Measurements from ENCODE around the gene NYAP2. TPM values are rescaled to one million over a fixed set of nuclear protein-coding genes. Genes with fewer than 3 reads are reported as not detected.

NYAP2 gene
- total RNA-seq, 4 donors from 2014 or later = 0.13 to 0.47 TPM; not detected in 2

DNA sequence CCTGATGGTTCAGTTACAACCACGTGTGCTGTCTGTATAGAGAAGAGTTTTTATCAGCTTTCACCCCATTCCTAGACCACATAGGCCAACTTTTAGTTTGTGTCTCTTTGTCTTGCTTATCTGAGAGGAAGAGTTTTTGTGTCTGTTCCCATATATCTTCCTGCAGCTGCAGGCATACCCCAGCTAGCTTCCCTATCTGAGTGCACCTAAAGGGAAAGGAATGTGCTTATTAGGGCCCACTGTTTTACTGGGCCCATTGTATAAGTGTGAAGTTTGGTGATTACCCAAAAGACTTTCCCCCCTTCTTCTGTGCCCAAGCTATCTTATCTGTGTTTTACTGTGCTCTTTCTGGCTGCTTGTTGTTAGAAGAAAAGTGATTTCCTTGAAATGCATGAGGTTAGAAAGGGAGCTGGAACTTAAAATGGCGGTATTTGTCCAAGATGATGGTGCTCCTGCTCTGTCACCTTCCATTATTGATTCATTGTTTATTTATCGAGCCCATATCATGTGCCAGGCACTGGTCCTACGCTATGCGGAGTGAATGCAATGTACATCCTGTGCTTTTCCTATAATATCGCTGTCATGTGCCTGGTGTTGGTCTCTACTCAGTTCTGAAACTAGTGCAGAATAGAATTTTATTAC, 57.2 kb downstream of the NYAP2 start:
- no peak for TF ChIP-seq POLR2AphosphoS5 (IDR thresholded peaks at IDR 0.05)
- TF ChIP-seq, protein P1, sequence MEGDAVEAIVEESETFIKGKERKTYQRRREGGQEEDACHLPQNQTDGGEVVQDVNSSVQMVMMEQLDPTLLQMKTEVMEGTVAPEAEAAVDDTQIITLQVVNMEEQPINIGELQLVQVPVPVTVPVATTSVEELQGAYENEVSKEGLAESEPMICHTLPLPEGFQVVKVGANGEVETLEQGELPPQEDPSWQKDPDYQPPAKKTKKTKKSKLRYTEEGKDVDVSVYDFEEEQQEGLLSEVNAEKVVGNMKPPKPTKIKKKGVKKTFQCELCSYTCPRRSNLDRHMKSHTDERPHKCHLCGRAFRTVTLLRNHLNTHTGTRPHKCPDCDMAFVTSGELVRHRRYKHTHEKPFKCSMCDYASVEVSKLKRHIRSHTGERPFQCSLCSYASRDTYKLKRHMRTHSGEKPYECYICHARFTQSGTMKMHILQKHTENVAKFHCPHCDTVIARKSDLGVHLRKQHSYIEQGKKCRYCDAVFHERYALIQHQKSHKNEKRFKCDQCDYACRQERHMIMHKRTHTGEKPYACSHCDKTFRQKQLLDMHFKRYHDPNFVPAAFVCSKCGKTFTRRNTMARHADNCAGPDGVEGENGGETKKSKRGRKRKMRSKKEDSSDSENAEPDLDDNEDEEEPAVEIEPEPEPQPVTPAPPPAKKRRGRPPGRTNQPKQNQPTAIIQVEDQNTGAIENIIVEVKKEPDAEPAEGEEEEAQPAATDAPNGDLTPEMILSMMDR (IDR thresholded peaks at IDR 0.05) = no peak
- no peaks in the 10 kb centered on the region for H3K4me1 ChIP-seq
- 55 to 83% methylated on average over 6 of the region's 6 CpGs for WGBS, 2 donors (ENCODE audit: low coverage in 1 of 2)
- ATAC-seq = no peak
- no peaks in the 10 kb centered on the region for H3K27me3 ChIP-seq
- no peaks in the 10 kb centered on the region for H3K9me3 ChIP-seq
- H3K4me3 ChIP-seq = no peak overlapping the region
- H3K27ac ChIP-seq = no peak overlapping the region
- no peaks in the 10 kb centered on the region for H3K36me3 ChIP-seq

DNA sequence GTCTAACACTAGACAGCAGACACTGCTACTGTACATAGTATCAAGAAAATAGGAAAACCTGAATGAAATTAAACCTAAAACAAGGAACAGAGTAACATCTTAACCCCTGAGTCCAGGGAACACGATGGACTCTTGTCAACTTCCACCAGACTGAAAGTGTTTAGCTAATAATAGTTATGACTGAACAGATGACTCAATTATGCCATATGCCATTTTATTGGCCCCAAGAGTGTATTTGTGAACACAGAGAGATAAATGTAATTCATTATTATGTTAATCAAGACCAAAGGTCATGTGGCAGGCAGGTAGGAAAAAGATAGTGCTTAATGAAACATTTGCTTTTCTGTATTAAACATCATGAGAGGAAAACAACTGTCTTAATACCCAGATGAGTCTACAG, 58.0 kb downstream of the NYAP2 start:
- WGBS, 2 donors (ENCODE audit: low coverage in 1 of 2) = 8 to 71% methylated on average over 1 of the region's 1 CpG
- TF ChIP-seq, protein P1 (IDR thresholded peaks at IDR 0.05) = no peak
- TF ChIP-seq POLR2AphosphoS5 (IDR thresholded peaks at IDR 0.05) (no peak), EP300 (IDR thresholded peaks at IDR 0.05) (no peak), POLR2A (IDR thresholded peaks at IDR 0.05) (no peak)
- no peaks in the 10 kb centered on the region for H3K9me3 ChIP-seq
- H3K36me3 ChIP-seq = no peaks in the 10 kb centered on the region
- H3K27me3 ChIP-seq = no peaks in the 10 kb centered on the region
- H3K27ac ChIP-seq = no peak overlapping the region
- H3K4me3 ChIP-seq = no peak overlapping the region
- ATAC-seq = no peak
- no peaks in the 10 kb centered on the region for H3K4me1 ChIP-seq

DNA sequence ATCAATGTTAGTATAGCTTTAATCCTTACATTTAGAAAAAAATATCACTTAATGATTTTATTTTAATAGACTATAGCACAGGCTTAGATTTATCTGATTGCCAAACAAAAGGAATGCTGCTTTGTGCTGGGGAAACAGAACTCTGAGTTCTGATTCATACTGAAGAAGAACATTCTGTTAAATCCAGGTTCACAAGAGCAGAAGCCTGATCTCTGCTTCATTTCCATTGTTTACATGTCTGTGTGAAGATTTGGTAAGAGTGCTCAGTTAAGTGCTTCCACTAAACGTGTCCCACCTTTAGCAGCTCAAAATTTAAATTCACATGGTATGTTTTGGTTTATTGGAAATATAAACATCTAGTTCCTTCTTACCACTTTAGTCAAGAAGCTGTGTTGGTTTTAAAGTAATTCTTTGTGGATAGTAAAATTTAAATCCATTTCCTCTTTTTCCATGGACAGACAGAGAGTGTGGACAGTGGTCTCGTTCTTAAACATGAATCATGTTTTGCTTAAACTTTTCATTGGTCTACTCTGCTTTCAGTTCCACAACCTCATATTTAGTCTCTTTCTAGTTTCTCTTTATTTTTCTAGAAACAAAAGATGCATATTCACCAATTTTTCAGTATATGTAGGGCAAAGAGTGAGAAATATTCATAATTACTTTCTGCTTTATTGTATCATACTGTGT, 59.1 kb downstream of the NYAP2 start:
- H3K4me1 ChIP-seq = no peaks in the 10 kb centered on the region
- H3K9me3 ChIP-seq = no peaks in the 10 kb centered on the region
- TF ChIP-seq, protein P1 (IDR thresholded peaks at IDR 0.05) = no peak
- TF ChIP-seq POLR2A (IDR thresholded peaks at IDR 0.05) (no peak), EP300 (IDR thresholded peaks at IDR 0.05) (no peak), POLR2AphosphoS5 (IDR thresholded peaks at IDR 0.05) (no peak)
- H3K4me3 ChIP-seq = no peak overlapping the region
- ATAC-seq = no peak
- no peaks in the 10 kb centered on the region for H3K27me3 ChIP-seq
- no peaks in the 10 kb centered on the region for H3K36me3 ChIP-seq
- 16 to 17% methylated on average over 2 of the region's 2 CpGs for WGBS, 2 donors (ENCODE audit: low coverage in 1 of 2)
- H3K27ac ChIP-seq = no peak overlapping the region

DNA sequence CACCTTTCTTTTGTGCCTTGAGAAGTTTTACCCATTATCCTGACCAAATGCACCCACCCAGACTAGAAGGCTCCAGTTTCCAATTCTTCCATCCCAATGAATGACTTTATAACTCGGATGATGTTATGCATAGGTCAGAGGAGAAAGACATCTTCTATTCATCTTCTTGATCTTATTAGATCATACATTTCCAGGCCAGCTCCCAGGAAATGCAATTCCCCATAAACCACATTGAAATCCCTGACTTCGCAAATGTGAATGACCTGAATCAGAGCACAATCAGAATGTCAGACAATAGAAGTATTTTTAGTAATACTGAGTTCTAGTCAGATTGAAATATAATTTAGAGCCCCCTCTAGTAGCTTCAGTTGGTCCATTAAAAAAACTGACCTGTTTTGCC, 62.9 kb downstream of the NYAP2 start:
- Histone ChIP-seq H3K27me3 (no peaks in the 10 kb centered on the region), H3K4me3 (no peak overlapping the region), H3K4me1 (no peaks in the 10 kb centered on the region), H3K27ac (no peak overlapping the region), H3K9me3 (no peaks in the 10 kb centered on the region), H3K36me3 (no peaks in the 10 kb centered on the region)
- WGBS, 2 donors (ENCODE audit: low coverage in 1 of 2) = 14 to 83% methylated on average over 1 to 2 of the region's 2 CpGs
- no peak for ATAC-seq
- TF ChIP-seq POLR2AphosphoS5 (IDR thresholded peaks at IDR 0.05) (no peak), POLR2A (IDR thresholded peaks at IDR 0.05) (no peak), EP300 (IDR thresholded peaks at IDR 0.05) (no peak)
- TF ChIP-seq, protein P1 (IDR thresholded peaks at IDR 0.05) = no peak

DNA sequence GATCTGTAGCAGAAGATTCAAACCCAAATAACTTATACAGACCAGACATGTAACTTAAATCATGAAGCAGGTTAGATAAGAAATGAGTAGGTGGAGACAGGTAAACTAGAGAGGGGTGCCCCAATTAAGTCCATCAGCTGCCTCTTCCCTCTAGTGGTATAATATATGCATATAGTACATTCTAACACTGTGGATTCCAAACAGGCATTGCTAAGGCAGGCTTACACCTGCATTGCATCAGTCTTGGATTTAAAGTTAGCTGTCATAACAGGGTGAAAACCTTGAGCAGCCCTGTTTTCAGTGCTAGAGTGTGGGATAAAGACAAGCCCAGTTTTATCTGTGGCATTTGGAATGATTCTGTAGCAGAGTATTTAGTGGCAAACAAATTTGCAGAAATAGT, 63.4 kb downstream of the NYAP2 start:
- no peak for ATAC-seq
- no peaks in the 10 kb centered on the region for H3K4me1 ChIP-seq
- H3K27ac ChIP-seq = no peak overlapping the region
- H3K4me3 ChIP-seq = no peak overlapping the region
- TF ChIP-seq, protein P1 (IDR thresholded peaks at IDR 0.05) = no peak
- no peak for TF ChIP-seq POLR2A (IDR thresholded peaks at IDR 0.05)
- TF ChIP-seq EP300 (IDR thresholded peaks at IDR 0.05) = no peak
- TF ChIP-seq POLR2AphosphoS5 (IDR thresholded peaks at IDR 0.05) = no peak
- no peaks in the 10 kb centered on the region for H3K9me3 ChIP-seq
- no peaks in the 10 kb centered on the region for H3K36me3 ChIP-seq
- no peaks in the 10 kb centered on the region for H3K27me3 ChIP-seq

All from gastroesophageal sphincter (tissue), 4 donors.